GM19397 (cell line): ENCODE results near the gene CYP1A2.
"Not testable (repeated sequence)": the region's sequence is repeated elsewhere in the genome, so short reads cannot be mapped to it uniquely, and the experiment has no call there.

Source experiments
- ATAC-seq: cut with Tn5 transposase; IDR thresholded peaks from one replicate; pipeline ENCODE4 v1.9.1; 2021; ENCODE audit warnings: mild to moderate bottlenecking, moderate library complexity; ENCODE audit not compliant: unreplicated experiment

The CYP1A2 gene, protein sequence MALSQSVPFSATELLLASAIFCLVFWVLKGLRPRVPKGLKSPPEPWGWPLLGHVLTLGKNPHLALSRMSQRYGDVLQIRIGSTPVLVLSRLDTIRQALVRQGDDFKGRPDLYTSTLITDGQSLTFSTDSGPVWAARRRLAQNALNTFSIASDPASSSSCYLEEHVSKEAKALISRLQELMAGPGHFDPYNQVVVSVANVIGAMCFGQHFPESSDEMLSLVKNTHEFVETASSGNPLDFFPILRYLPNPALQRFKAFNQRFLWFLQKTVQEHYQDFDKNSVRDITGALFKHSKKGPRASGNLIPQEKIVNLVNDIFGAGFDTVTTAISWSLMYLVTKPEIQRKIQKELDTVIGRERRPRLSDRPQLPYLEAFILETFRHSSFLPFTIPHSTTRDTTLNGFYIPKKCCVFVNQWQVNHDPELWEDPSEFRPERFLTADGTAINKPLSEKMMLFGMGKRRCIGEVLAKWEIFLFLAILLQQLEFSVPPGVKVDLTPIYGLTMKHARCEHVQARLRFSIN

DNA sequence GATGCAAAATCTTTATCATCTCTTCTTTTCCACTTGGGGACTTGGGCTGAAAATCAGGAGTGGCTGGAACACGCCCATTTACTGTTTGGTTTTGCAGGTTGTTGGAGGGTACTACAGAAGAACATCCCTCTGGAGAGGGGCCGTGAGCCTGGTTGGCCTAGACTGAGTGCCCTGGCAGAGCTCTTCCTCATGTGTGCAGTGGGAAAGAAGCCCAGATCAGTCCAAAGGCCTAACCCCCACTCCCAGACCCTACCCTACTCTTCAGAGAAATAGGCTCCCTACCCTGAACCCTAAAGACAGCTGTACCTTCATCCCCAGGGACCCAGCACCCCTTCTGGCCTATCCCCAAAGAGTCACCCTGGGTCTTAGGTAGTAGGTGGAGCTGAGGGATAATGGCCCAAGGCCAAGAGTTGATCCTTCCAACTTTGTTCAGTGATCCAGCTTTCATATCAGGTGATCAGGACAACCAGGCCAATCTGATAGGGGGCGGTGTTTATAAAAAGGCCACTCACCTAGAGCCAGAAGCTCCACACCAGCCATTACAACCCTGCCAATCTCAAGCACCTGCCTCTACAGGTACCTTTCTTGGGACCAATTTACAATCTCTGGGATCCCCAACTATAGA lies at the start of gene CYP1A2:
TSS of gene CYP1A2 (plus strand) at position 524 of the 625 bp plus-strand sequence. CDS start 894 bp downstream, outside the sequence.
- ATAC-seq = no peak

DNA sequence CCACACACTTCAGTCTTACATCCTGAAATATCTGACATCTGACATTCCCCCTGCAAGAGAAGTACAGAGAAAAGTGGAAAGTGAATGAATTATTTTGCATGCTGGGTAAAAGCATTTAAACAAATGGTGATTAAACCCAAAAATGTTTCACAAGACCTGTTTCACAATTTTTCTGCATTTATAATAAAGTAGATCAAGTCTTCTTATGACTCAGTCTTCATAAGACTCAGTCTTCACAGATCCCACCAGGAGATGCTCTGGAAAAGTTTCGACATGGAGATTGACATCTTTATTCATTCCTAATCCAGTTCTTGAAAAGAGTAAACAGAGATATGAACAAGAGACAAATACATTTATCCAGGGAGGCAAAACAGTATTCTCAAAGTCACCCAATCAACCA lies 39.6 kb upstream of the CYP1A2 start:
- ATAC-seq = no peak

DNA sequence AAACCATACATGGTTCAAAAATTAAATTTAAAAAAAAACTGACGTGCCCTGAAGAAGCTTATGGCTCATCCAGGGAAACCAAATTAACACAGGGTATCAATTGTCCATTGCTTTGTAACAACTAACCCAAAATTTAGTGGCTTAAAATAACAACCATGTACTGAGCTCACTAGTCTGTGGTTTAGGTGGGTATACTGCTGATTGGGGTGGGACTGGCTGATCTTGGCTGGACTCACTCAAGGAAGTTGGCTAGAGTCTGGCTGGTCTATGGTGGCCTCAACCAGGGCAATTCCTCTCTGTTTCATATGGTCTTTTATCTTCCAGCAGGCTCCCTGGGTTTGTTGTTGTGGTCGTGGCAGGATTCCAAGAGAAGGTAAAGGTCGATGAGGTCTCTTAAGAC lies 38.8 kb upstream of the CYP1A2 start:
- no peak for ATAC-seq

DNA sequence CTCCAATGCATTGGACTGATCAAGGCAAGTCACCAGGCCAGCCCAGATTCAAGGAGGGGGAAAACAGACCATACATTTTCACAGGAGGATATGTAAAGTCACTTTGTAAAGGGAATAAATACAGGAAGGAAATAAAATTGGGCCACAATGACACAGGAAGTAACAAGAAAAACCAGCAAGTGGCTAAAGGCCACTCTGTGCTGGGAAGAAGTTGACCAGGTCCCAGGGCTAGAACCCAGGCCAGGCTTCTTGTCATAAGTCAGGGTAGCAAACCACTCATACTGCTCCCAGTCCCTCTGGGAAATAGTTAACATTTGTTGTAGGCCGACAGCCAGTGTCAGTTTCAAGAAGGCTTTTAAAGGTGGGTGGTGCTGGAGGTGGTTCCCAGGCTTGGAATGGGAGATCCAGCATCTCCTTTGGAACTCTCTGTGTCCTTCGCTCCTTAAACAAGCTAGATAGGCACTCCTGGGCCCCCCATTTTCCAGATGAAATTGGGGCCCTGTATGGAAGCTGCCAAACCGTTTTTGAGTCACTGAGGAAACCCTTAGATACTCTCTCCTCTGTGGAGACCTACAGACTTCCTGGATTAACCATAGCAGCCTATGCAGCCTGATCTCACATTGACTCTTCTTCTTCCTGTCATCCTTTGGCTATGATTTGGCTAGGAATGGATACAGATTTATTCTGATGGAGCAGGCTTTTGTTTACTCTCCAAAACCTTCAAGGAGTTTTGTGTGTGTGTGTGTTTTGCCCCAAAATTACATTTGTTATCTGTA lies 38.1 kb upstream of the CYP1A2 start:
- ATAC-seq = no peak

DNA sequence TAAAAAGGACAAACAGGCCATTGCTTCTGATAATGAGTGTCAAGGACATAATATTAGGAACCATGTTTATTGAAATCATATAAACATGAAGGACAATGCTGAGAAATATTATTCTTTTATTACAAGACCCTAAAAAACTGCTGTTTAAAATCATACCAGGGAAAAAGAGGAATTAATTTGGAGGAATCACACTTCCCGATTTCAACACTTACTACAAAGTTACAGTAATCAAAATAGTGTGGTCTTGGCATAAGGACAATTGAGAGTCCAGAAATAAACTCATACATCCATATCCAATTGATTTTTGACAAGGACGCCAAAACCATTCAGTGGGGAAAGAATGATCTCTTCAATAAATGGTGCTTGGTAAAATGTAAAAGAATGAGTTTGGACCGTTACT lies 36.3 kb upstream of the CYP1A2 start:
- ATAC-seq = no peak

DNA sequence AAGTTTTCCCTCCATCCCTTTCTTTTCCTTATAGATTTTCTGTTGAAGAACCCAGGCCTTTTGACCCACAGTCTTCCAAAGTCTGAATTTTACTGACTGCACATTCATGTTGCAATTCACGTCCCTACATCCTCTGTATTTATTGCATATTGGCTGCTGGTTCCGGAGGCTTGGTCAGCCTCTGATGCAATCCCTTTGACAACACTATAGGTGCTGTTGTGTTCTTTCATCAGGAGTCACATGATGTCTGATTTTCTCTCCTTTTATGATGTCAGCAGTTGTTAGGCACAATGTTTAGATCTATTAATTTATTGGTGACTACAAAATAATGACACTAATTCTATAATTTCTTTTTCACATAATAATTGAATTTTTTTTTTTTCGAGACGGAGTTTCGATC lies 32.0 kb upstream of the CYP1A2 start:
- no peak for ATAC-seq

DNA sequence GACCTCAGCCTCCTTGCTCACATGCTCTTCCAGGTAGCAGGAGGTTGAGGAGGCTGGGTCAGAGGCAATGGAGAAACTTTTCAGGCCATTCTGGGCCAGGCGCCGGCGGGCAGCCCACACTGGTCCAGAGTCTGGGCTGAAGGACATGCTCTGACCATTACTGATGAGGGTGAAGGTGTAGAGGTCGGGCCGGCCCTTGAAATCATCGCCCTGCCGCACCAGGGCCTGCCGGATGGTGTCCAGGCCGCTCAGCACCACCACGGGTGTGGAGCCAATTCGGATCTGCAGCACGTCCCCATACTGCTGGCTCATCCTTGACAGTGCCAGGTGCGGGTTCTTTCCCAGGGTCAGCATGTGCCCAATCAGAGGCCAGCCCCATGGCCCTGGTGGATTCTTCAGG lies 26.1 kb upstream of the CYP1A2 start:
- ATAC-seq = no peak

DNA sequence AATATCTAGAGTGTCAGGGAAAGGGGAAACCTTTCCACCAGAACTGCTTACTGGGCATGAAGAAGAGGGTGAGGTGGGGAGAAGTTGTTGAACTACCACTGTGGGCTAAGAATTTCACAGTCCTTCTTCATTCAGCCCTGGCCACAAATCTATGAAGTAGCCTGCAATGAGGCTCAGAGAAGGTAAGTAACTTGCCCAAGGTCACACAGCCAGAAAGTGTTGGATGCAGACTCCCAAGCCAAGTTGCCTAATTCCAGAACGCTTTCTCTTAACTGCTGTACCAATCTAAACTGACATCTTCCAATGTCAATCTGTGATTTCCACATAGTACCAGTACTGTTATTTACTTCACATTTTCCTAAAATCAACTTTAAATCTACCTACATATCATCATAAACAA lies 25.5 kb upstream of the CYP1A2 start:
- no peak for ATAC-seq

DNA sequence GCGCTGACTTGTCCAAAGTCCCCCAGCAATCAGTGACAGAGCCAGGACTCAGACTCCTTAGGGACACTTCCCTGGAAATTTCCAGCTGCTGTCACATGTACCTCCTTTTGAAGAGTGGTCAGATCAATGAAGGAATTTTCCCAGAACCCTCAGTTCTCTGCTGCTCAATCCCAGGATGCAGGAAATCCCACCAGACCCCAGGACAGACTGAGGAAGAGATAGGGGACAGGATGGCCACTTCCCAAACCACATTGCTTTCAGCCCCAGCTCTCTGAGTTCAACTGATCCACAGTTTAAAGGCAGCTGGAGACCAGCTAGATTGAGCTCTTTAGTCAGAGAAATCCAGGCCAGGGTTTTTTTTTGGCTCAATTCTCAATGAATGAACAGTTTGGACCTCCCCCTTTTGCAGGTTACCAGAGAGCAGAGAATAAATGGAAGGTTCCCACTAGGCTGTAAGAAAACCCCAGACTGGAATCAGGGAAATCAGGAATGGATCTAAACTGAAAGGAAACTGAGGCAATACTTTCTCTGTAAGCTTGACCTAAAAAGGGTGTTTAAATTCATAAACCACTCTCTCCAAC lies 24.8 kb upstream of the CYP1A2 start:
- no peak for ATAC-seq

DNA sequence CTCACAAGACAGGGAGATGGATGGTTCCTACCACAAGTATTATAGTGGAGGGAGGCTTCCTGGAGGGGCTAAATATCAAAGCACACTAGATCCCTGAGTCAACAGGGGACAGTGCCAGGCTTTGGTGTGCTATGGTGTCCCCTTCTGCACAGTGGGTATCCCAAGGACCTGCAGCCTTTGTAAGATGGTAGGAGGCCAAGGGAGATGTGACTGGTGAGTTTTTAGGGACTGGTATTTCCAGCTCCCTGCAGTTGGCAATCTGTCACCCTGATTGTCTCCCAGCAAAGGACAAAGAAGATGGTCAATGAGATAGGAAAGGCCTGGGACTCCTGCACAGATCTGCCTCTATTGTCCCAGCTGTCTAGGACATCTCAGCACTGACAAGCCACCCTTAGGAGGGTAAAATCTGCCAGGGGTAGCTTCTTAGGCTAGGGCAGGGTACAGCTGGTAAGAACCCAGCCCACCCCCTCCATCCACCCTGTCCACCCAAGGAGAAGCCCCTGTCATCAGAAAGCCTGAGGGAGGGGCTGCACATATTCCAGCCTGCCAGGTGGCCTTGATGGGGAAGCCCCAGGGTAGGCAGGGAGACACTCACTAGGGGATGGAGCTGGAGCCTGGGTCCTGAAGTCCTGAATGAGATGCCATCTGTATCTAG lies 23.9 kb upstream of the CYP1A2 start:
- no peak for ATAC-seq

DNA sequence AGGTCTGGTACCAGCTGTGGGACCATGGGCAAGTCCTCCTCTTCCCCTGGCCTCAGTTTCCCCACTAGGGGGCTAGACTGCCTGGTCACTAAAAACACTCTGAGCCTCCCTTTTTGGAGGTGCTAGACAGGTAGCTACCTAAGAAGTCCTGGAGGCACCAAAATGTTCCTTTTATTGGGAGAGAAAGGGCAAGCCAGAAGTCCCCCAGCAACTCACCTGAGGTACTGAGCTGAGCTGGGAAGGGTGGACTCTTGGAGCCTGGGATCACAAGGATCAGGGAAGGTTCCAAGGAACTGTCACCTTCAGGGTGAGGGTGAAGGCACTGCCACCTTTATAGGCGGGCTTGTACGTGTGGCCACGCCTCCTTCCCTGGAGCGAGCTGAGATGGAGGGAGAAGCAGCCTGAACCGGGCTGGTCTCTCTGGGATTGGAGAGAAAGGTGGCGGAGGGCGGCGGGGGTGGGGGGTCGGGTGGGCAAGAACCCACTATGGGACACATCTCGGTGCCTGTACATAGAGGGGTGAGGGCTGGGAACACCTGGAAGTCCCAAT lies 23.3 kb upstream of the CYP1A2 start, which contains the start of gene CYP1A1:
TSS of gene CYP1A1 (minus strand) at position 304 of the 550 bp plus-strand sequence. CDS start 2,431 bp downstream, outside the sequence.
- no peak for ATAC-seq

DNA sequence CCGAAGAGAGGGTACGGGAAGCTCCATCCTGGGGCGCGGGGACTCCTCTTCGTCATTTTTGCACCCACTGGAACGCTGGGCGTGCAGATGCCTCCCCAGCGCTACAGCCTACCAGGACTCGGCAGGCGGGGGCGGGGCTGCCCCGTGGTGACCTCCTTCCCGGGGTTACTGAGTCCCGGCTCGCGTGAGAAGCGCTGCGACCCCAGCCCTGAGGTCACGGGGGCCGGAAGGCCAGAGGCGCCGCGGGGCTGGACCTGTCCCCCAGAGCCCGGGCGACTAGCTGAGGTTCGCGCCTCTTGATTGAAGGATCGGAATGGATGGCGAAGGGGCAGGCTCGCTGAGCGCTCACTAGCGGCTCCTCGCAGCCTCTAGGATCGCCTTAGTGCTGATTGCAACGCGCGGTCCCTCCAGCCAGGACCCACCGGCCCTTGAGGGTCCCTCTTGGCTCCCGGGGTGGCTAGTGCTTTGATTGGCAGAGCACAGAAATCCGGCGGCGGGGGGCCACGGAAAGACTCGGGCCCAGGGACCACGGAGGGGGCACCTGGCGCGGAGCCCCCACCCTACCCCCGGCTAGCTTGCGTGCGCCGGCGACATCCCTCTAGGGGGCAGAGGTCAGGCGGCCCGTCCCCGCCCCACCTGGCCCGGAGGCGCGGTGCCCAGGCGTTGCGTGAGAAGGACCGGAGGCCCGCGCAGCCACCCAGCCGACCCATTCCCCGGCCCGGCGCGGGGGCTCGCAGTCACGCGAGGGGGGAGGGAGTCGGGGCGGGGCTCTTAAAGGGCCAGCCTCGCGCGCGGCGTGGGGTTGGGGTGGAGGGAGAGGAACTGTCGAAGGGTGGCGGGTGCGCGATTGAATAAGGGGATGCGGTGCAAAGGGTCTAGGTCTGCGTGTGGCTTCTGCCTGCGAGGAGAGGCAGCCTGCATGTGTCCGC lies 22.5 kb upstream of the CYP1A2 start:
- no peak for ATAC-seq

DNA sequence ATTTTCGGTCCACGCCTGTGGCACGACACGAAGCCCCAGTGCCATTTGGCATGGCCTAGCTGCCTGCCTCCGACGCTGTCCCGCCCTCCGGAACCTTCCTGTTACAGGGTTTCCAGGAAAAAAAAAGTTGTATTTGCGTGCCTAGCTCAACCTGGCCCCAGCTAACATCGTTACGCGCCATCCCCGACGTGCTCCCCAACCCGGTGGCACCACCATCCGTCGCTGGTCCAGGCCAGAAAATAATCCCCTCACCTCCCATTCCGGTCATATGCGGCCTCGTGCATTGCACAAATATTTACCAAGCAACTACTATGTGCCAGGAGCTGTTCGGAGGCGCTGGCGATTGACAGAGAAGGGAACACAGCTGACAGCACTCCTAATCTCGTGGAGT lies 21.9 kb upstream of the CYP1A2 start:
- no peak for ATAC-seq

DNA sequence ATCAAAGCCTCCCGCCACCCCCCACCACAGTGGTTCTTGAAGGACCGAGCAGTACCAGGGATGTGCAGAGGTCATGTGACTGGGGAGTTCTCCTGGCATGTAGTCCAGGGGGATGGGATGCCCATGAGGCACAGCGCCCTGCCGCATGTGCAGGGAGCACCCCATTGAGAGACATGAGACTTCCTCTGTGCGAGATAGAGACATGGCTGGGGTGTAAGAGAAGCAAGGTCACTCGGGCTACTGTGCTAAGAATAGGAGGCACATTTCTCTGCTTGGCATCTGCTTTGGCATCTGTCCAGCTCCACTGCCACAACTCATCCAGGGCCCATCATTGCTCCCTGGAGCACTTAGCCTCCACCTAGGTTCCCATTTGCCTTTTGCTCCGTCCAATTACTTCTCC lies 20.9 kb upstream of the CYP1A2 start:
- no peak for ATAC-seq

DNA sequence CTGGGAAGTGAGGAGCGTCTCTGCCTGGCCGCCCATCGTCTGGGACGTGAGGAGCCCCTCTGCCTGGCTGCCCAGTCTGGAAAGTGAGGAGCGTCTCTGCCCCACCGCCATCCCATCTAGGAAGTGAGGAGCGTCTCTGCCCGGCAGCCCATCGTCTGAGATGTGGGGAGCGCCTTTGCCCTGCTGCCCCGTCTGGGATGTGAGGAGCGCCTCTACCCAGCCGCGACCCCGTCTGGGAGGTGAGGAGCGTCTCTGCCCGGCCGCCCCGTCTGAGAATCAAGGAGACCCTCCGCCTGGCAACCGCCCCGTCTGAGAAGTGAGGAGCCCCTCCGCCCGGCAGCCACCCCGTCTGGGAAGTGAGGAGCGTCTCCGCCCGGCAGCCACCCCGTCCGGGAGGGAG lies 19.9 kb upstream of the CYP1A2 start:
- not testable (repeated sequence) for ATAC-seq

DNA sequence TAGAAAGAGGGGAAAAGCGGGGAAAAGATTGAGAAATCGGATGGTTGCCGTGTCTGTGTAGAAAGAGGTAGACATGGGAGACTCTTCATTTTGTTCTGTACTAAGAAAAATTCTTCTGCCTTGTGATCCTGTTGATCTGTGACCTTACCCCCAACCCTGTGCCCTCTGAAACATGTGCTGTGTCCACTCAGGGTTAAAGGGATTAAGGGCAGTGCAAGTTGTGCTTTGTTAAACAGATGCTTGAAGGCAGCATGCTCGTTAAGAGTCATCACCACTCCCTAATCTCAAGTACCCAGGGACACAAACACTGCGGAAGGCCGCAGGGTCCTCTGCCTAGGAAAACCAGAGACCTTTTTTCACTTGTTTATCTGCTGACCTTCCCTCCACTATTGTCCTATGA lies 19.3 kb upstream of the CYP1A2 start:
- not testable (repeated sequence) for ATAC-seq

DNA sequence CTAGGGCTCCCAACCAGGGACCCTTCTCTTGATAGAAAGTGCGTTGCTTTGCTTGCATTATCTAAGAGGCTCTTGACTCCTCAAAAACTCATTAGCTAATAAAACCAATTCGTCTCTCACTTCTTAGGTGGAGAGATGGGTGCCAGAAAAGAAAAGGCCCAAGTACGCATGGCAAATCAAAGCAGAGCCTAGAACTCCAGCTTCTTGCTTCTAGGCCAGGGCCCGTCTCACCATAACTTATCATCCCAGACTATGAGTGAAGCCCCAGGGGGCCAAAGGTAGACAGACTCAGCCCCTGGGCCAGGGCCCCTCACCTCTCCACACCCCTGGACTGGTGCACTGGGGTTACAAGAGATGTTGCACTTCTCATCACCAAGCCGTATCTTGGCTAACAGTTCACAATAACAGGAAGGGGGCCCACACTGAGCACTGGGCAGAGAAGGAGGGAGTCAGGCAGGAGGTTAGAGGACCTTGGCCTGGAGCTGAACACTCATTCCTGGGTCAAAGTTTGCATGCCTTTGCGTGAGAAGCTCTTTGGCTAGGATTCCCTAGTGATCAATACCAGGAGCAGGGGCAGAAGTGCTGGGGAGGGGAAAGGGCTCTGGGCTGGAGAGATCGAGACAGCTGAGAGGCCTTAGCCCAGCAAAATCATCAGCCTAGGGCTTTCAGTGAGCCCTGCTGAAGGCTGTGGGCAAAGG lies 17.9 kb upstream of the CYP1A2 start:
- ATAC-seq = no peak

DNA sequence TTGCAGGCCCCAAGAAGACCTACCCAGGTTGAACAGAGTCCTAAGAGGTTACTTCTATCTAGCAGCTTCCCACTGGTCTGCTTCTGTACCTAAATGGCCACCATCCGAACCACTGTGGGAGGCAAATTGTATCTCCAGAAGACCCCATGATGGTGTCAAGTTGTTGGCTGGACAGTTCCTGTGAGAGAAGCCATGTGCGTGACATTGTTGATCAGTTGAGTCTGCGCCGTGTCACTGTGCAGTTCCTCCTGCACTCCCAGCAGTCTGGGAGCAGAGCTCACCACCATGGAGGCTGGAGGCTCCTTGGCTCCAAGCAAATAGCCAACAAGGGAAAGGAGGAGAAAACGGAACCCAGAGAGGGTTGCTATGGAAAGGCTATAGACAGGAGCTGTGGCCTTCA lies 15.8 kb upstream of the CYP1A2 start:
- ATAC-seq = no peak

DNA sequence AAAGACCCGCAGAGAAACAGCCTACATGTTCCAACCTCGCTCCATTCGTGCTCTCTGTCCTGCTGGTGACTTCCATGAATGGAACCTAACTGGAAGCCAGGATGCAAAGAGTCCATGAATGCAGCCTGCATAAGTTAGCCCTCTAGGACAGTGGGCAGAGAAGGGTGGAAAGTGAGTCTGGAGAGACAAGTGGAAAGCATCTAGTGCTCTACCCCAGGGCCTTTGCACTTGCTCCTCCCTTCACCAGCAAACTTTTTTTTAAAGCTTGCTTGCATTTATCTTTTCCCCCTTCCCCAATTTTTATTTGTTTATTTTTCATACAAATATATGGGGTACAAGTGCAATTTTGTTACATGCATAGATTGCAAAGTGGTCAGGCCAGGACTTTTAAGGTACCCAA lies 15.4 kb upstream of the CYP1A2 start:
- no peak for ATAC-seq
